Fibroblast of pulmonary artery (primary cell): Measurements from ENCODE around the gene TNFSF13.
"Not testable (repeated sequence)": the region's sequence is repeated elsewhere in the genome, so short reads cannot be mapped to it uniquely, and the experiment has no call there.

ENCODE experiments used
- DNase-seq: peaks from one replicate; pipeline ENCODE4 v3.0.0-alpha.2; 2010; ENCODE audit warnings: low read depth
- H3K4me3 ChIP-seq: replicated peaks from 2 replicates; pipeline ENCODE4 v1.5.1; 2011; ENCODE audit warnings: low read depth, mild to moderate bottlenecking, control low read depth, low read length, moderate library complexity
- TF ChIP-seq, protein P1 (sequence below): IDR thresholded peaks from 2 replicates; pipeline ENCODE4 v1.5.1; 2011; ENCODE audit warnings: mild to moderate bottlenecking, control low read depth, low read length, inconsistent platforms; ENCODE audit errors: missing control alignments

The TNFSF13 gene

DNA sequence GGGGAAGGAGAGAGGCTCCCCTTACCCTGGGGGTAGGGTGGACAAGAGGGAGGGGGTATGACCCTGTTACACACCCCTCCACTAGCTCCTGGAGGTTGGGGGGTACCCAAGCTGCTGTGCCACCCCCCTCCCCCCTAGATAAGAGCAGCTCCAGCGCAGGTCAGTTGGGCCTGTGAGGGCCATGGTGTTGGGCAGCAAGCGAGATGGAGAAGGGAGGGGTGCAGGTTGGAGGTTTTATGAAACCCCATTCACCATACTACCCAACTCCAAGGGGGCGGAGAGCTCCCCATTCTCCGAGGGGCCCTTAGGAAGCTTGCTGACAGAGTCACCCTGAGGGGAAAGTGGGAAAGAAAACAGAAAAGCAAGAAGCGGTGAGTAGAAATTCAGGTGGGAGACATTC, 33.0 kb downstream of the TNFSF13 start:
- TF ChIP-seq, protein P1, sequence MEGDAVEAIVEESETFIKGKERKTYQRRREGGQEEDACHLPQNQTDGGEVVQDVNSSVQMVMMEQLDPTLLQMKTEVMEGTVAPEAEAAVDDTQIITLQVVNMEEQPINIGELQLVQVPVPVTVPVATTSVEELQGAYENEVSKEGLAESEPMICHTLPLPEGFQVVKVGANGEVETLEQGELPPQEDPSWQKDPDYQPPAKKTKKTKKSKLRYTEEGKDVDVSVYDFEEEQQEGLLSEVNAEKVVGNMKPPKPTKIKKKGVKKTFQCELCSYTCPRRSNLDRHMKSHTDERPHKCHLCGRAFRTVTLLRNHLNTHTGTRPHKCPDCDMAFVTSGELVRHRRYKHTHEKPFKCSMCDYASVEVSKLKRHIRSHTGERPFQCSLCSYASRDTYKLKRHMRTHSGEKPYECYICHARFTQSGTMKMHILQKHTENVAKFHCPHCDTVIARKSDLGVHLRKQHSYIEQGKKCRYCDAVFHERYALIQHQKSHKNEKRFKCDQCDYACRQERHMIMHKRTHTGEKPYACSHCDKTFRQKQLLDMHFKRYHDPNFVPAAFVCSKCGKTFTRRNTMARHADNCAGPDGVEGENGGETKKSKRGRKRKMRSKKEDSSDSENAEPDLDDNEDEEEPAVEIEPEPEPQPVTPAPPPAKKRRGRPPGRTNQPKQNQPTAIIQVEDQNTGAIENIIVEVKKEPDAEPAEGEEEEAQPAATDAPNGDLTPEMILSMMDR, result no peak
- no peak overlapping the region for H3K4me3 ChIP-seq
- no peak for DNase-seq

DNA sequence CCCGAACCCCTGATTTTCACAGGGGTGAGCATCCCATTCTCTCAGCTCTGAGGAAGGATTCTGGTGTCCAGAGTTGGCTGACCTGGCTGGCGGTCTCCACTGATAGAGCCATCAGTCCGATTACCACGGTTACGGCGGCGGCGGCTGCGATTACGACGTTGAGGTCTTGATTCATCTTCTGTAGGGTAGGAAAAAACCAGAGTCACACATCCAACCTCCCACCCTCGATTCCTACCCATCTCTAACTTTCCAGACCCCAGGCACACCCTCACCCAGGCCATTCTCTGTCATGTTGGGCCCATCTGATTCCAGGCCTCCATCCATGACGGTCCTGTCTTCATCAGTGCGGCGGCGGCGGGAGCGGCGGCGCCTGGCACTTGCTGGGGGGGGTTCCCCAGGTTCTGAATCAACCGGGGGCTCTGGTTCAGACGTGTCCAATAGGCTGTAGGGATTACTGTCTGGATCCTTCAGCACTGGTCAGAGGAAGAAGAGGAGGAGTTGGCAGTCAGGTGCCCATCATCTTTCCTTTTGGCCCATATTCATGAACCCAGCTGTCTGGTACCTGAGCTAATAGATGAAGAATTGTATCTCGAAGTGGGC, 34.0 kb downstream of the TNFSF13 start:
- H3K4me3 ChIP-seq, result no peak overlapping the region
- TF ChIP-seq, protein P1, result no peak
- no peak for DNase-seq

DNA sequence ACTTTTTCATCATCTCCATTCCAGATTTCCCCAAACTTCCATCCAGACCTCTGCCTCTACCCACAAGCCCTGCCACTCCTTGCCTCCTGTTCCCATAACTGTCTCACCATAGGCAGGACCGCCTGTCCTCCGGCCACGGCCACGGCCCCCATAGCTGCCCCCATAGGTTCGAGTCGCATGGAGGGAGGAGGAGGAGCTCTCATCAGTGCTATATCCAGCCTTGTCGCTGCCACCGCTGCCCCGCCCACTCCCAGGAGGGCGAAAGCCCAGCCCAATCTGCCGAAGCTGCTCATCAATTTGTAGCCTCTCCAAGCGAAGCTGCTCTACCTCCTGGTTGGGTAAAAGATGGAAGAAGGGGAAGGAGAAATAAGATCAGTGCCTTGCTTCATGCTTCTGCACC, 34.7 kb downstream of the TNFSF13 start:
- no peak for DNase-seq
- TF ChIP-seq, protein P1, result no peak
- no peak overlapping the region for H3K4me3 ChIP-seq

DNA sequence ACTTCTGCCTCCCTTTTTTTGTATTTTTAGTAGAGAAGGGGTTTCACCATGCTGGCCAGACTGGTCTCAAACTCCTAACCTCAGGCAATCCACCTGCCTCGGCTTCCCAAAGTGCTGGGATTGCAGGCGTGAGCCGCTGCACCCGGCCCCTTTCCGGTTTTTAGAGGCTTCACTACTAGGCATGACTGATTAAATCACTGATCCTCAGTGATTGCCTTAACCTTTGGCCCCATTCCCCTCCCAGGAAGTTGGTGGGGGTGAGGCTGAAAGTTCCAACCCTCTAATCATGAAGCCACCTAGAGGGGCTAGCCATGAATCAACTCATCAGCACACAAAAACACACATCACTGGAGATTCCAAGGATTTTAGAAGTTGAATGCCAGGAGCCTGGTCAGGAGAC, 39.0 kb downstream of the TNFSF13 start:
- not testable (repeated sequence) for H3K4me3 ChIP-seq, DNase-seq

DNA sequence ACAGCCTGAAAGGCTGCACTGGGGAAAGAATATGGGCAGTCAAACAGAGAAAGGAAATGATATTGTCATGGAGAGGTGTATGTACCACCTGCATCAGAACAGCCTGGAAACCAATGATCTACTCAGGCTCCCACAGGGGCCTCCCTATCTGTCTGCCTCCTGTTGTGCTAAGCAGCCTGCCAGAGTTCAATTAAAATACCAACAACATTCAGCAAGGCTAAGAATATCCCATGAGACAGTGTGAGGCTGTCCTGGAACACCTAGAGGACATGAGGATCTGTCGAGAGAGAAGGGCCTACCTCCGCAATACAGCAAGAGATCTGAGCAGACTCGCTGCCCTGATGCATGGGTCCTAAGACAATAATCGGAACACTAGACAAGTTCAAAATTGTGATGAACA, 47.7 kb downstream of the TNFSF13 start:
- no peak for DNase-seq
- TF ChIP-seq, protein P1, result no peak

DNA sequence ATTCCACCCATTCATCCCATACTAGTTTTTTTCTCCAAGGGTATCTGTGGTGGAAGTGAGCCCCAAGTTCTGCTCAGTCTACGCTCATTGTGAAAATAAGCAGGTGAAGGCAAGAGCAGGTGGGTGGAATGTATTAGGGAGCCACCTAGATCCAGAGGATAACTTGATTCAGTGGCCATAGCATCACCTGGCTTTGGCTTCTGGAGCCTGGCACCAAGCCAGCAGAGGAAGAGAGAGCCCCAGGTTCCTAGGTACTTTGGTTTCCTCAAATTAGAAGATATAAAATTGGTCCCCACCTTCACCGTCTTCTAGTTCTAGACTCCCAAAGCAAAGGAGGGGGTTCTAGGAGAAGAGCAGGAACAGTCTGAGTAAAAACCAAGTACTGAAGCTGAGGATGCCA, 52.1 kb downstream of the TNFSF13 start:
- DNase-seq, result no peak
- H3K4me3 ChIP-seq, result no peak overlapping the region
- TF ChIP-seq, protein P1, result no peak

More for the DNA sequence above, 47.7 kb downstream of the TNFSF13 start:
- no peak overlapping the region for H3K4me3 ChIP-seq
